Activated naive CD4-positive, alpha-beta T cell treated with Interleukin-2 at 50 U/mL for 16 hours (primary cell): ENCODE measurements around the gene PTCH1.

ENCODE experiments used
- DNase-seq: peaks from one replicate; pipeline ENCODE4 v3.0.0-alpha.2; 2020

PTCH1 gene

DNA sequence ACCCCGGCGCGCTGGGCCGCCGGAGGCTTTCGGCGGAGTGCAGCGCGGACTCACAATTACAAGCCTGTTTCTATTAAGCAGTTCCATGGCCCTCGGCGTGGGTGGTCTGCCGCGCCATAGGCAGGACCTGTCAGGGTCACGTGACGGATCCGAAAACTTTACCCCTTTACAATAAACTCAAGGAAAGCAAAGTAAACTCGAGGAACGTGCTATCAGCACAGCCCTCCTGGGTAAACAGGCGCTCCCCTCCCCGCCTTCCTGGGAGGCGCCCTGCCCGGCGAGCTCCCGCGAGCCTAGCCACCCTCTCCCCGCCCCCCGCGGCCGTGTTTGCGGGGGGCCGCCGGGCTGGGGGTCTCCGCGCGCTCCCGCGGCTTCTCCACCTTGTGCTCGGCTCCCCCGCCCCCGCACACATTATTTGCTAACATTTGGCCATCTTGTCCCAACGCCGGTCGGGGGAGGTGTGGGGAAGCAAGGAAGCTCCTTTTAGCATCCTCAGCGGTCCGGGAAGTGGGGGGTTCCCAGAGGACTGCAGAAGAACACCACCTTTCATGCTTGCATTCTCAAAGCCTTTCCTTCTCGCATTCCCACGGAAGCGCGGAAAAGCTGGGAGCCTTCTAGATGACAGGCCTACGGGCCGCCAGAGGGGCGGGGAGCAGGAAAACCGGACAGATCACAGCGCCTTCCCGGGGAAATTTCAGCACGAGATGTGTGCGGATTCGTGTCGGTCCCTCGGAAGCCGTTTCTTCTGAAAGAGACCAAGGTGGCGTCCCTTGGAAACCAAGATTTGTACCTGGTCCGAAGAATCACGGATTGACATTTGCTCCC is at the start of gene PTCH1:
PTCH1 (minus strand) TSS at position 238 of the 825 bp plus-strand sequence.
- DNase-seq: peak; percentile 56

DNA sequence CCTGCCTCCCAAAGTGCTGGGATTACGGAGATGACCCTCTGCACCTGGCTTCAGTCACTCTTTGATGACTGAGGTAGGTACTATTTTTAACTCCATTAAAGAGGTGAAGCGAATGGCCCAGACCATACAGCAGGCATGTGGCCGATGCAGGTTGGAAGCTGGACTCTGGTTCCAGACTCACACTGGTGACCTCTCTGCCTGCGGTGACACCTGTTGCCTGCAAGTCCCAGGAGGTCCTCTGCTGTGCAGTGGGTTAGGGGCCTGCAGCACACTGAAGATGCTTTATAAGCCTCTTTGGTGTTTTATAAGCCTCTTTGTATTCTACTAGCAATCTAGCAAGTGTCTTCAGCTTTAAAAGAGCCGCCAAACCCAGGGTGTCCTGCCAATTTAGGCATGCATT is 49.2 kb upstream of the PTCH1 start:
- DNase-seq: no peak

DNA sequence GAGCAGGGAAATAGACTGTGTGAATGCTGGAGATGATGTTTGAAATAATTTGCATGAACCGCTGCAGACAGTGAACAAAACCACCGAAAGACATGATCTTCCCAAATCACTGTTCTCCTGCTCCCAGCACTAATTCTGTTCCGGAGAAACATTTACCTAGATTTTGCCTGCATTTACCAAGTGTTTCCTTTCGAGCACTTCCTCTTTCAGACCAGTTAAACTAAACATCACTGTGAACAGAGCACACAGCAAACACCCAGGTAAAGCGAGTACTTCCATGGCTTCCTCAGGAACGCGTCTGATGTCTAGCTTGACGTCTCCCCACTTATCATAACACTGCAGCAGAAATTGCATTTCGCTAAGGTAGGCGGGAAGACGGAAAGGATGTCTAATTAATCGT is 45.1 kb upstream of the PTCH1 start:
- no peak for DNase-seq

DNA sequence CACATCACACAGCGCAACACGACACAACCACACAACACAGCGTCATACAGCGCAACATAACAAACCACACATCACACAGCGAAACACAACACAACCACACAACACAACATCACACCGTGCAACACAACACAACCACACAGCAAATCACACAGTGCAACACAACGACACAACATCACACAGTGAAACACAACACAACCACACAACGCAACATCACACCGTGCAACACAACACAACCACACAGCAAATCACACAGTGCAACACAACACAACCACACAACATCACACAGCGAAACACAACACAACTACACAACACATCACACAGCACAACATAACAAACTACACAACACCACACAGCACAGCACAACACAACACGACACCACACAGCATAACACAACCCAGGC is 40.4 kb upstream of the PTCH1 start:
- DNase-seq: no peak

DNA sequence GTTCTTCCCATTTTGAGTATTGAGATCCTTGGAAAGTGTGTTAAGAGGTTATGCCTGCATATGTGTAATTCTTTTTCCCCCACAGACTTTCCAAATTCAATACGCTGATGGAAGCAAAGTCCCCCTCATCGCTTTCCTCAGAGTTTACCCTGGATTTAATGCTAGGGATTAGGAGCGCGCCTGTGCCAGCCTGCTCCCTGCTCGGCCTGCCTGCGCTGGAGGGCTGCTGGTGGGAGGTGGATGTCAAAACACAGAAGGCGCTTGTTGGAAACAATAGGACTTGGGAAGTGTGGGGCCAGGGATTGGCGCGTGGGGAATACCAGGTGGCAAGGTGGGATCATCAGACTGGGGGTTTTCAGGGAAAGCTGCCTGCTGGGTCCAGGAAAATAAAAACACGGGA is 39.8 kb upstream of the PTCH1 start:
- no peak for DNase-seq

DNA sequence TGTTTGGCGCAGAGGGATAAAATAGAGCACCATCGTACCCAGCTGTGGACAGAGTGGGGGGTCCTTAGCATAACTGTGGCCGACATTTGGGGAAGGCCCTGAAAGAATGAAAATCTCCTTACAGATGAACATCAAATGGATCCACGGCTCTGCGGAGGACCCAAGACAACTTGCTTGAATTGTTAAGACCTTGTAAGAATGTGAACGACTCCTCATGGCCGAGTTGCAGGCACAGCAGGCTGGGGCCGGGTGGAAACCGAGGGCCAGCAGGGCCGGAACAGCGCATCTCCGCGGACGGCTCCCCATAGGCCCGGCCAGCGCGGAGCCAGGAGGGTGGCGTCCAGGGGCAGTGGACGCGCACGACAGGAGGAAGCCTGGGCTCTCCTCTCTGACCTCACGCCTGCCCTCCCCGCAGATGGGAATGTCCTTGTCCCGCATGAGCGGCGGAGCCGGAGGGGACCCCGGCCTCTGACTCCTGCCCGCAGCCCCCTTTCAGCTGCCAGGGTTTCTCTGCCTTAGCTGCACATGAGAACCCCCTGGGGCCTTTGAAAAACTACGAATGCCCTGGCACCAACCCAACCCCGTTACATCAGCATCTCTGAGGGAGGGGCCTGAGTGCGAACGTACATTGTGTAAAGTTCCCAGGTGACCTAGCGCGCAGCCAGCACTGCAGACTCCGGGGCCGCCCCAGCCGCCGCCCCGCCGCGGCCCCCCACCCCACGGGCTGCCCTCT is 36.2 kb upstream of the PTCH1 start:
- peak; percentile 4 for DNase-seq

DNA sequence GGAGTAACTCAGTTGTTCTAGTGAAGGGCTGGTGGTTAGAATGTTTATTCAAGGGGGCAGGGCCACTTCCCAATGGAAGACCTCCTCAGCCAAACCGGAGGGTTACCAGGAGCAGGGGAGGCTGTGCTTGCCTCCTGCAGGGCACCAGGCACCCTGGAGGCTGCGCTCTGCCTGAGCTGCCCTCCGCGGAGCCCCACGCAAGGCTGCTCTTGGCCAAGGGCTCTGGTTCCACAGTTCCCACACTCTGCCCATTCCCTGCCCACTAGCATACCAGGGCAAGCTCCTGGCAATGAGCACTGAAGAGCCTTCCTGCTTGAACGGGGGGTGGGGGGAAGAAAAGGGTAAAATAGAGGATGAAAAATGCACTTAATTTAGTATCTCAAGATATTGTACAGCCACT is 35.5 kb upstream of the PTCH1 start:
- DNase-seq: no peak

DNA sequence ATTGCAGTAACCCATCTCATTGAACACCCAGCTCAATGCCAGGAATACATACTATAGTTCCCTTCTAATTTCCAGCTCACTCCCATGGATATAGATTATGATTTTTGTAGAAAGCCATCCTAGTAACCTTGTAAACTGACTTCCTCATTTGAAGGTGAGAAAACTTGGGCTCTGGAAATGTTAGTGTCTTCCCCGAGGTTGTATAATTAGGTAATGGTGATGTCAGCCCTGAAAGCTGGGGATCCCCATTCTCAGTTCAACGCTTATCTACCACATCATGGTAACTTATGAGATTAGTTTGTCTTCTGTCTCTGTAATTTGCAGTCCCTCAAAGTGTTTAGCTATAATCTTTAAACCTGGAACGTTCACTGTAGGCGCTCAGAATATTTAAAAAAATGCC is 34.6 kb upstream of the PTCH1 start:
- no peak for DNase-seq

DNA sequence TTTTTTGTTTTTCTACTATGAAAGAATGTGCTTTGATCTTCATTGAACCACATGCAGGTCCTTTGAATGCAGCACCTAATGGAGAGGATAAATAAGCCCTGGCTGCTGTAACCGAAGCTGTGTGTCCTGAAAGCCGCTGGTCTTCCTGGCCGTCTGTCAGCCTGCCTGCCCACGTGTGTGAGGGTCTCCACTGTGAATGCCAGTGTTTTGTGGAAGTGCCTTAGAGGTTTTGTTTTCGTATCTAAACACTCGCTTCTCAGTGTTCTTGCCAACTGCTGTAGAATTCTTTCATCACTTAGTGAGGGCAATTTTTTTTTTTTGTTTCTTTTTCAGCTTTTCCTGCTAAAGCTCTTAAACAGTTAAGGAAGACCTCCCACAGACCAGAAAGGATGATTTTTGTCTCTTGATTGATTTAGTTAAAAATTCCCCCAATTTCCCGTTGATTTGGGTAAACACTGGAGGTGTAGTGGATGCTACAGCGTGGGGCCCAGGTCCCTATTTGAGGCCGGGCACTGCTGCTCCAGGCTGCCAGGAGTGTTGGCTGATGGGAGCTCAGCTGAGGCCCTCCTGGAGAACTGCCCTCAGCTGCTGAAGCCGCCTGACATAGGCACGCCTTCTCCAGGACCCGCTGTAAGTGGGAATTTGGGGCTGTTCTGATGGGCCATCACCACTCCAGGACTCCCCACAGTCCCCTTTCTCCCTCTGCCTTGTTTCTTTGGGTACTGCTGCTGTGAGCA is 29.2 kb upstream of the PTCH1 start:
- DNase-seq: no peak

DNA sequence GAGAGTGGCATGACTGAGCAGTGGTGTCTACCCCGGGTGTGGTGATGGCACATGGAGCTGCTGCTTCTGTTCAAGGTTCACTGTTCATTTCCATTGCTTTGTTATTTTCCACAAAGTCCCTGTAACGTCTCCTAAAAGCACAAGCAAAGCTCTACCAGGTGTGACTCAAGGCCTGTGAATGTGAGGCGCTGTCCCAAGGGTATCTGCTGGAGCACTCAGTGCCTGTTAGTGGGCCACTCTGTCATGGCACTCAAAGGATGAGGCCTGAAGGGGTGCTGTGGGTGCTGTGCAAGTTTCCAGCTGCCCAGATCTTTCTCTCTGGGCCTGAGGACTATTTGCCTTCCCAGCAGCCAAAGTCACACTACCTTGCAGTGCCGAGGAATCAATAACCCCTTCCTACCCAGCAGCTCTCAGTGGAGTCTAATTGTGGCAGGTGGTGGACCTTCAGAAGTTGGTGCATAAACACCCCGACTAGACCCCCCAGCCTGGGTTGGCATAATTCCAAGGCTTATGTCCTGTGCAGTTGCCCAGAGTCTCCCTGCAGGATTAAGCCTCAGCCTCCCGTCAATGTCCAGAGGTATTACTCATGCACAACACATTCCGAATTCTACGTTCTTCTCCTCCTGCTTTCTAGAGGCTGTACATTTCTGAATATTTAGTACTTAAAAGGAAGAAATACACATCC is 17.4 kb upstream of the PTCH1 start:
- DNase-seq: no peak

DNA sequence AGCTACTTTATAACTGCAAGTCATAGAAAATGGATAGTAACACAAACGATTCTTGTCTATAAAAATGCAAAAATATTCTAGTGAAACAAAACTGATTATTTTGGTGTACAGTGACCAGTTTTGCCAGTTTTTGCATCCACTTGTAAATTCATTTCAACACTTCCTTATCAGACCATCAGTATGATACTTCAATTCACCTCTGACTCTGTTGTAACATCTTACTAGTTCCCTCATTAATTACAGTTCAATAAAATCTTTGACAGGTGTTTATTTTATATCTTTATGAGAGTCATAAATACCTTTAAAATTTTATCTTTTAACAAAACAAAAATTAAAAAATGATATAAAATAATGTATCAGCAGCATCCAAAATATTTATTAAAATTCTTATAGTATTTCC is 13.1 kb upstream of the PTCH1 start:
- DNase-seq: no peak

DNA sequence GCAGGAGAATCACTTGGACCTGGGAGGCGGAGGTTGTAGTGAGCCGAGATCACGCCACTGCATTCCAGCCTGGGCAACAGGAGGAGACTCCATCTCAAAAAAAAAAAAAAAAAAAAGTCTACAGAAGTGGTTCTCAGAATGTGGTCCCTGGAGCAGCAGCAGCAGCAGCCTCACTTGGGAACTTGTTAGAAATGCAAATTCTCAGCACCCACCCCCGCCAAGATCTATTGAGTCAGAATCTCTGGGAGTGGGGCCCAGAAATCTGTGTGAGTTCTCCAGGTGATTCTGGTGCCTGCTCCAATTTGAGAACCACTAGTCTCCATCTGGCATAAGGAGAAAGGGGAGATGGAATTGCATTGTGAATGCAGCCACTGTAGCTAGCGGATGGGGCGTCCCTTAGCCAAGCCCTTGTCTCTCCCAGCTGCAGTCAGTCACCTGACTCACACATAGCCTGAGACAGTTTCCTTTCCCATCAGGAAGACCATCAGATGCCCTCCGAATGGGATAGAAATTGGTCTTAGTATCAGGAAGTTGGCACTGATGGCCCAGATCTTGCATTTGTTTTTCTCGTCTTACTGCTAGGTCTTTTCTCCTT is 12.2 kb upstream of the PTCH1 start:
- no peak for DNase-seq

DNA sequence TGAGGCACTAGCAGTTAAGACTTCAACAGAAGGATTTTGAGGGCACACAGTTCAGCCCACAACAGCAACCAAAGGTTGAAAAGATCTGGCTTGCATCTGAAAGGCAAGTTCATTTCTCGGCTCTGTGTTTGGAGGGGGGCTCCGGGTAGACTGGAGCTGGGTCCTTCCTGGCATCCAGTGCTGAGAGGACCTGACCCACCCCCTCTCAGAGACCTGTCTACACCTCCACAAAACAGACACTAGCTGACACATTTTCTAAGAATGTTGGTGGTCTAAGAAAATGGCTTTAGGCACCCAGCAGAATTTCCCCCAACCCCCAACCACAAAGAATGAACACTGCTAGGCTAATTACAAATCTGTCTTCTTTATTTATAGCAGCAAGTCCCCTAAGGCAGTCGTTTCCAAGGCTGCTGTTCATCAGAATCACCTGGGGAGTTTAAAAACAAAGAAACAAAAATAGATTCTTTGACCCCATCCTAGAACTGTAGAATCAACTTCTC is 6.2 kb upstream of the PTCH1 start:
- DNase-seq: no peak

DNA sequence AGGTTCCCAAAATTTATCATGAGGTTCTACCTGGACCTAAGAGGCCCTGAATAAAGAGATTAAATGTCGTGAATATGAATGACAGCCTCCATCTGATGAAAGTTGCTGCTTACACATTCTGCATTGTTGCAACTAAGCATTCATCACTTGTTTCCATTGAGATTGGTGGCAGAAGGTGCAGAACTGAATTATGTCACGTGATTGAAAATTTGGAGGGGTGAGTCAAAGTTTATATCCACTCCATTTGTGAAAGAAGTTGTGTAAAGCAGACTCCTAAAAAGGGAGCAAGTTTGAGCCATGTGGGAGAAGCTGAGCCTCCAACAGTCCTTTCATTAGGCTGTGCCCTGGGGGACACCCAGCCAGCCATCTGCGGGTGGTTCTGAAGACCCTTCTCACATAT is 4.9 kb upstream of the PTCH1 start:
- DNase-seq: no peak

DNA sequence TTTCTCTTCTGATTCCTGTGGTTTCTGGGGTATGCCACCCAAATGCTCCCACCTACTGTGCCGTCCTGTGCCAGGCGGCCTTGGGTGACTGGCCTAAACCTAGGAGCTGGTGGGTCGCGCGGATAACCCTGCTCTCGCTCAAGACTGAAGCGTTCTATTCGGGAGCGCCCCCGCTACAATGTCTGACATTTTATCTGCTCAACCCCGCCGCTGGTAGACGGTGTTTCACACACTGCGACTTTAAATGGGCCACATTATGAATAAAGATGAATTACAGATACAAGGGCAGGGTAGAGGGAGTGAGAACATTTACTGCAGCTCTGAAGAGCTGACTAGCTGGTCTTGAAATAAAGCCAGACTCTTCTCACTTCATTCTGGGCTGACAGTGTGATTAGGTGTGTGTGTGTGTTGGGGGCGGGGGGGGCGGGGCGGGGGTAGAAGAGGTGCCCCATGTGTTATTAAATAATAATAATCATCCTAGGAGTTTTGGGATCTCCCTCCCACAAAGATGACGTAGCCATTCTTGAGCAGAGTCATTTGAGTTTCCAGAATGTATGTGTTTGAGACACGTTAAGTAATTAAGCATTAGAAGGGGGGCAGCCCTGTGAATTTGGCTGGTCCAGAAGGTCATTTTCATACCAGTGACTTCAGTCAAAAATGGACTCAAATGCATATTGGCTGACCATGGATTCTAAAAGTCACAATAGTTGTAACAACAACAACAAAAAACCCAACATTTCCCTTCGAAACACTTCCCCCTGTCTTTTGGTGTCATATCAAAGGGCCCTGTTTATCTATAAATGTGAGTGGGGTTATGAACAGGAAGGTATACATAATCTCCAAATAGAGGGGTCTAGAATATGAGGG is 1.0 kb upstream of the PTCH1 start:
- no peak for DNase-seq

DNA sequence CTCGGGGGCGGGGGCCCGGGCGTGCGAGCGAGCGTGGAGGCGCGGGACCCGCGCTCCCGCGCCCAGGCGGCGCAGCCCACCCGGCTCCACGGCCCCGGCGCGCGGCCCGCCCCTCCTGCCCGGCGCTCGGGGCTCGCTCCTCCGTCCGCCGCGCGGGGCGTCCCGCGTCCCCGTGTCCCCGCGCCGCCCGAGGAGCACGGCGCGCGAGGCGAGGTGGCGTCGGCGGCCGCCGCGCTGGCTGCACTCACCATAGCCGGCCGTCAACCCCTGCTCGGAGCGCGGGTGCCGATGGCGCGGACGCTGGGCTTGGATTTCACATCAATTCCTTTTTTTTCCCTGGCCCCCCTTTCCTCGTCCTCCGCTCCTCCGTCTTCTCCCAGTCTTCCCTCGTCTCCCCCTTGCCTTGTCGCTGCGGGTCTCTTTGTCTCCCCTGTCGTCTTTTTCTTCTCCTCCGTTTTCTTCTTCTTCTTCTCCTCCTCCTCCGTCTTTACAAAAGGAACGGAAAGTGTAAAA is 494 bp downstream of the PTCH1 start:
- no peak for DNase-seq

DNA sequence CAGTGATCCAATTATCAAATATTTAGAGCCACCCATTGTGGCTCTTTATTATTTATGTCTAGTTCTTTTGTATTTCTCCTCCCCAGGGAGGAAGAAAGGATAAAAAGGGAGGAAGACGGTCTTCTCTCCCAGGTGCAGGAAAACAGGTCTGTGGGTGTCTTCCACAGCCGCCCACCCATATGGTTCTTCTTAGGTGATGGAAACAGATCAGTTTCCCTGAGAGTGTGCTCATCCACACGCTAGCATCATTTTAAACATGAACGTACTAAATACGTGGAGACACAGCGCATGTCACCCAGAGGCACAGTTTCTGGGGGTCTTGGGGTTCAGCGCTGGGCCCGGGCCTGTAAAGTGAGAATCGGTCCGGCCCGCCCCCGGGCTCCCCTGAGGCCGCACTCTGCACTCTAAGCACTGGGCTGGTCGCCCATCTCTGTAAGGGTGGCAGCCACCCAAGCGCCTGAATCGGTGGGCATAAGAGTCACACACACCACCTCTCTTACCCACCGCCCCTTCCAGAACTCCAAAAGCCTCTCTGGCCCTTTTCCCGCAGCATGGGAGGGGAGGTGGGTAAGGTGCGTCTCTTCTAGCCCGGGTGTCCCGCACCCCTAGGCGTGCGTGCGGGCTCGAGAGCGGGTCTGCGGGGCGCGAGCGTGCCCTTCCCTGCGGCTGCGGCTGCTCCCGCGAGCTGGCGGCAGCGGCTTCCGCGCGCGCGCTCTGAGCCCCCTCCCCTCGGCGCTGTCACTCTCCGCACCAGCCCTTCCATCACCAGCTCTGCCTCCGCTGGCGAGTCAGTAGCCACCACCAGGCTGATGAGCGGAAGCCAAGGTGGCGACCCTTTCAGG is 1.3 kb downstream of the PTCH1 start:
- peak; percentile 39 for DNase-seq

DNA sequence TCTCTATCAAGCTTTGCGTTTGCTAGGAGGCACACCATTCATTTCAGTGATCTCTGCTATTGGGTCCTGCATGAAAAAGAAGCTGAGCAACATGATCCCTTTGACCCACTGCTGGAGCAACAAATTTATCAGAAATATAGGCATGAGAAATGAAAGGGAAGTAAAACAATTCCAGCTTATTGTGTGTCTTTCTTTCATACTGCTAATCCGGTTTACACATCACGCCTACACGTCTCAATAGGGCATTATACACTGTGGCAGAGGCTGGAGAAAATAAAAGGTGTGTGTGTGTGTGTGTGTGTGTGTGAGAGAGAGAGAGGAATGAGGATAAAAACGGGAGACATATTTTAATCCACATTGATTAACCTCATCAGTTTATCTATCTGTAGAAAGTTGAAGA is 2.4 kb downstream of the PTCH1 start:
- no peak for DNase-seq

DNA sequence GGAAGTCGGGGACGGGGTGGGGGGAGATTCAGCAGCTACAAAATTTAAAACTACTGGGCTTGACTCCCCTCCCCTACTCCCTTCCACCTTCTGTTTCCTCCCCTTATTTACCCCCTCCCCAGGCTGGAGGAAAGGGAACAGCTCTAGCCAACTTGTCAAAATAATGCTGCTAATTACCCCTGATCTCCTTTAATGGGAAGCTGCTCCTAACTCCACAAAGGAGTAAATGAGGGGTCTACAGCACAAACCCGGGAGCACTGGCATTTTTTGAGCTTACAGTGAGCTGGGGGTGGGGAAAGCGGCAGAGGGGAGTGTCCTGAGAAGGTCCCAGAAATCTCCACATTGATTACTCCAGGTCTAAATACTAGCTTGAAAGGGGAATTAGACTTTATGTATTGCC is 3.1 kb downstream of the PTCH1 start:
- DNase-seq: no peak

DNA sequence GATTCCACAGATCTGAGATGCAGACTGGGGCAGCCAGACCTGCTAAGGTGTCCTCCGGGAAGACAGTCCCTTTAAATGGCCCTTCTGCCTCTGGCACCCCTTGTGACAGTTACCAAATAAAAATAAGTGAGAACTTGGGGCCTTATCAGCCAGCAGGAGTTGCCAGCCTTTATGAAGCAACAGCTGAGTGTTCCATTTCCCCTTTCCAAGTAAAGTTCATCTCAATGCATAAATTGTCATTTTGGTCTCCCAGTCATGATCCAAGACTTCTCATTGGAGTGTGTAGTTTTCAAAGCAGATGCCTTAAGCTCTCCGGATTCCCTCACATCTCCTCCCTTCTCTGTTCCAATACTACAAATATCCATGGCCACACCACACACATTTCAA is 4.1 kb downstream of the PTCH1 start:
- DNase-seq: no peak
